ENCODE results near the gene TPMT. TPM values are rescaled to one million over a fixed set of nuclear protein-coding genes. Genes with fewer than 3 reads are reported as not detected.

TPMT gene
- total RNA-seq: 11.3 and 13.0 TPM in 2 replicates

DNA sequence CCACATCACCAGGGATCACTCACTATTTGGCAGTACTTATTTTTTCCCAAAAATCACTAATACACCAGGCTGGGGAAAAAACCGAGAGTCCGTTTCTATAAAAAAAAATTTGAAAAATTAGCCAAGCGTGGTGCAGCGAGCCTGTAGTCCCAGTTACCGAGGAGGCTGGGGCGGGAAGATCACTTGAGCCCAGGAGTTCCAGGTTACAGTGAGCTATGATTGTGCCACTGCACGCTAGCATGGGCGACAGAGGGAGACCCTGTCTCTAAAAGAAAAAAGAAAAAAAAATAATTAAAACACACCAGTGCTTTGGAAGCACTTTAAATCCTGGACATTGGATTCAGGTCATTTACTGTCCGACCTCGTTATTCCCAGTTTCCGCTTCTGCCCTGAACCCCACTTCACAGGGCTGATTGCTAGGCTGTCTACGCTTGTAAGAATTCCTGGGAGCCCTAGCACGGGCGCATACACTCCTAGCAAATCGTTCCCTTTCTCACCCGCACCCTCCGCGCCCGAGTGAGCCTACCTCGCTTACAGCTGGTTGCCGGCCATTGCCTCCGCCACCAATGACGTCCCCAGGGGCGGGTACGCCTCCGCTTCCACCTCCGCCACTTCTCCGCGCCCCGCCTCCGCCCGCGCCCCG lies at the start of gene TPMT:
Gene TPMT (minus strand): TSS at position 571 of the 643 bp plus-strand sequence. CDS start 5,950 bp downstream, outside the sequence.

GRCh38 chr6:18155150-18155863 lies 430 bp upstream of the TPMT start, which contains the start of gene KDM1B:
TSS of gene KDM1B (plus strand) at chr6:18155422. CDS start at chr6:18159896, 4,474 bp downstream.

GRCh38 chr6:18122128-18123093 lies 32.5 kb downstream of the TPMT start, which contains the start of gene NHLRC1:
TSS of gene NHLRC1 (minus strand) at chr6:18122677. CDS start at chr6:18122606, 71 bp downstream.

Other genes starting within 250 kb of the TPMT start
- 28.9 and 36.0 TPM in 2 replicates for gene KIF13A, start 167.4 kb downstream of the TPMT start, total RNA-seq
- gene NHLRC1, start 32.4 kb downstream of the TPMT start, total RNA-seq: 1.2 and 2.3 TPM in 2 replicates
- 23.4 and 32.8 TPM in 2 replicates for gene KDM1B, start 345 bp upstream of the TPMT start, total RNA-seq
- gene DEK, start 109.5 kb upstream of the TPMT start, total RNA-seq: 58.6 and 66.3 TPM in 2 replicates
- 110 and 127 TPM in 2 replicates for gene RNF144B, start 232.3 kb upstream of the TPMT start, total RNA-seq

Data from tracheal epithelial cell (primary cell).